ENCODE measurements around the gene RELN. TPM values are rescaled to one million over a fixed set of nuclear protein-coding genes. Genes with fewer than 3 reads are reported as not detected.
A peak's percentile ranks its signal among the peaks of the same experiment; 100 is the strongest.

RELN gene
- total and polyA plus RNA-seq, 2 of the 13 experiments (the other 11 are each of a cell fraction or from before 2014, with no cell fraction given), result 315 to 332 TPM

GRCh38 chr7:103989785-103990767 lies 618 bp upstream of the RELN start (continued):
- TF ChIP-seq YEATS4 (CRISPR knock-in tag; IDR thresholded peaks at IDR 0.05; ENCODE audit: borderline replicate concordance), result peak; percentile 73
- TF ChIP-seq CAMTA2 (CRISPR knock-in tag; IDR thresholded peaks at IDR 0.05; ENCODE audit: borderline replicate concordance), result no peak
- TF ChIP-seq PHF8 (CRISPR knock-in tag; IDR thresholded peaks at IDR 0.05), result no peak; the same call in 1 of the 2 replicates
- no peak for TF ChIP-seq BATF2 (CRISPR knock-in tag; IDR thresholded peaks at IDR 0.05)
- peak; percentile 15; the same call in 1 of the 2 replicates for TF ChIP-seq MED1 (CRISPR knock-in tag; IDR thresholded peaks at IDR 0.05)
- 0 out of 2 replicates have a peak, but pooled peaks have one; percentile 46 for TF ChIP-seq TEF (CRISPR knock-in tag; IDR thresholded peaks at IDR 0.05)
- TF ChIP-seq ZNF296 (CRISPR knock-in tag; conservative IDR thresholded peaks at IDR 0.05), result 0 out of 2 replicates have a peak, but pooled peaks have one; percentile 20
- no peak for TF ChIP-seq ZMYM2 (CRISPR knock-in tag; IDR thresholded peaks at IDR 0.05)
- no peak for TF ChIP-seq HNRNPH1 (optimal IDR thresholded peaks at IDR 0.05; ENCODE audit: low read depth, low read length)
- no peak for TF ChIP-seq NCOA5 (CRISPR knock-in tag; IDR thresholded peaks at IDR 0.05)
- 0 out of 2 replicates have a peak, but pooled peaks have one; percentile 34 for TF ChIP-seq PLSCR1 (CRISPR knock-in tag; IDR thresholded peaks at IDR 0.05; ENCODE audit: borderline replicate concordance)
- no peak for TF ChIP-seq ZNF512 (CRISPR knock-in tag; IDR thresholded peaks at IDR 0.05)
- no peak for TF ChIP-seq ZNF143 (CRISPR knock-in tag; IDR thresholded peaks at IDR 0.05)
- TF ChIP-seq GABPB1 (CRISPR knock-in tag; IDR thresholded peaks at IDR 0.05), result peak; percentile 60; the same call in 1 of the 2 replicates
- peak; percentile 84; the same call in 1 of the 2 replicates for TF ChIP-seq ZNF800 (CRISPR knock-in tag; IDR thresholded peaks at IDR 0.05)
- no peak for TF ChIP-seq ZNF549 (CRISPR knock-in tag; IDR thresholded peaks at IDR 0.05)
- TF ChIP-seq ZNF451 (CRISPR knock-in tag; IDR thresholded peaks at IDR 0.05), result no peak
- no peak for TF ChIP-seq HBP1 (CRISPR knock-in tag; IDR thresholded peaks at IDR 0.05; ENCODE audit: low read depth)
- no peak for TF ChIP-seq EEA1 (CRISPR knock-in tag; IDR thresholded peaks at IDR 0.05; ENCODE audit: borderline replicate concordance)
- TF ChIP-seq HDAC1 (CRISPR knock-in tag; IDR thresholded peaks at IDR 0.05), result peak; percentile 44; the same call in 1 of the 2 replicates
- TF ChIP-seq CC2D1A (CRISPR knock-in tag; IDR thresholded peaks at IDR 0.05), result no peak
- TF ChIP-seq JDP2 (CRISPR knock-in tag; IDR thresholded peaks at IDR 0.05; ENCODE audit: borderline replicate concordance), result no peak
